Measurements from ENCODE around the gene CCDC89. TPM values are rescaled to one million over a fixed set of nuclear protein-coding genes. Genes with fewer than 3 reads are reported as not detected.
A peak's percentile ranks its signal among the peaks of the same experiment; 100 is the strongest.

The CCDC89 gene
- 1.5 TPM for polyA plus RNA-seq (2013, experiment 1 of 2; ENCODE audit: insufficient read length)
- polyA plus RNA-seq (2013, experiment 2 of 2; ENCODE audit: insufficient read length): 1.8 TPM

GRCh38 chr11:85685820-85686459 is at the start of gene CCDC89:
TSS of gene CCDC89 (minus strand) at chr11:85686195. CDS start at chr11:85686130, 65 bp downstream.
- DNase-seq: peak; percentile 96

GRCh38 chr11:85732965-85733364 is 47.0 kb upstream of the CCDC89 start:
- no peak for DNase-seq

GRCh38 chr11:85726381-85726780 is 40.4 kb upstream of the CCDC89 start:
- no peak for DNase-seq

- peak; percentile 93 for DNase-seq
These were observed 39.7 kb upstream of the CCDC89 start for GRCh38 chr11:85725510-85726258.

GRCh38 chr11:85724748-85725465 is 38.9 kb upstream of the CCDC89 start:
- no peak for DNase-seq

- DNase-seq: no peak
These were observed 37.1 kb upstream of the CCDC89 start for GRCh38 chr11:85723088-85723487.

- DNase-seq: peak; percentile 29
These were observed 35.2 kb upstream of the CCDC89 start for GRCh38 chr11:85721191-85721590.

- peak; percentile 100 for DNase-seq
These were observed 33.2 kb upstream of the CCDC89 start for GRCh38 chr11:85718991-85719807.

- no peak for DNase-seq
These were observed 32.3 kb upstream of the CCDC89 start for GRCh38 chr11:85718126-85718943.

- no peak for DNase-seq
These were observed 31.4 kb upstream of the CCDC89 start for GRCh38 chr11:85717429-85717828.

- DNase-seq: no peak
These were observed 27.0 kb upstream of the CCDC89 start for GRCh38 chr11:85712953-85713352.

- DNase-seq: no peak
These were observed 24.9 kb upstream of the CCDC89 start for GRCh38 chr11:85710917-85711316.

- no peak for DNase-seq
These were observed 24.1 kb upstream of the CCDC89 start for GRCh38 chr11:85709941-85710702.

GRCh38 chr11:85705800-85706199 is 19.8 kb upstream of the CCDC89 start:
- DNase-seq: no peak

GRCh38 chr11:85704967-85705366 is 19.0 kb upstream of the CCDC89 start:
- no peak for DNase-seq

GRCh38 chr11:85699957-85700741 is 14.2 kb upstream of the CCDC89 start:
- no peak for DNase-seq

- DNase-seq: no peak
These were observed 12.2 kb upstream of the CCDC89 start for GRCh38 chr11:85698195-85698594.

GRCh38 chr11:85697747-85698146 is 11.8 kb upstream of the CCDC89 start:
- no peak for DNase-seq

- no peak for DNase-seq
These were observed 9.6 kb upstream of the CCDC89 start for GRCh38 chr11:85695546-85695945.

Measured in fibroblast of skin of abdomen (primary cell).